GM12891 (cell line): Measurements from ENCODE around the gene TRIM4.

Experiments
- POLR2A ChIP-seq: IDR thresholded peaks from 2 replicates; pipeline ENCODE4 v1.6.1; 2011; ENCODE audit warnings: low read depth, low read length, control low read depth
- TAF1 ChIP-seq: IDR thresholded peaks from 2 replicates; pipeline ENCODE4 v1.6.1; 2011; ENCODE audit warnings: low read depth, low read length, control low read depth

- TF ChIP-seq POLR2A (no peak), TAF1 (no peak)
These were observed 20.5 kb downstream of the TRIM4 start for GRCh38 chr7:99898836-99899235.
